ENCODE data around the gene RRBP1. TPM values are rescaled to one million over a fixed set of nuclear protein-coding genes. Genes with fewer than 3 reads are reported as not detected.
A peak's percentile ranks its signal among the peaks of the same experiment; 100 is the strongest.

RRBP1 gene
- total and polyA plus RNA-seq, 4 donors, result 106 to 208 (median 127) TPM

- peak; percentile 59 to 85 (median 77) for DNase-seq
- Histone ChIP-seq H3K27me3 (ENCODE audit: control insufficient read depth in 3 of 3, insufficient read depth in 3 of 3, low read length in 2 of 3) (no peaks in the 10 kb centered on the region), H3K36me3 (ENCODE audit: control insufficient read depth in 4 of 4, insufficient read depth in 4 of 4, low read length in 4 of 4) (peaks cover 0 to 14% (median 11%) of the 10 kb centered on the region in 4 donors), H3K9me3 (ENCODE audit: control insufficient read depth in 4 of 4, insufficient read depth in 3 of 4, low read length in 3 of 4) (no peaks in the 10 kb centered on the region), H3K4me1 (ENCODE audit: control insufficient read depth in 5 of 5, insufficient read depth in 5 of 5, low read length in 5 of 5) (peaks cover 4 to 50% (median 25%) of the 10 kb centered on the region in 5 donors), H3K27ac (ENCODE audit: low read depth in 1 of 2, low read length in 1 of 2) (no peak overlapping the region), H3K9ac (ENCODE audit: insufficient read depth in 1 of 2, low read length in 2 of 2) (no peak overlapping the region), H3K4me3 (no peak overlapping the region)
- ATAC-seq (ENCODE audit: insufficient read depth, low FRiP score), result no peak
- TF ChIP-seq CTCF (IDR thresholded peaks at IDR 0.05; ENCODE audit: control extremely low read depth, extremely low read depth), result no peak
- WGBS, 2 donors, result 67 to 76% methylated on average over 2 of the region's 2 CpGs
These were observed 30.2 kb downstream of the RRBP1 start for GRCh38 chr20:17651760-17652388.

DNA sequence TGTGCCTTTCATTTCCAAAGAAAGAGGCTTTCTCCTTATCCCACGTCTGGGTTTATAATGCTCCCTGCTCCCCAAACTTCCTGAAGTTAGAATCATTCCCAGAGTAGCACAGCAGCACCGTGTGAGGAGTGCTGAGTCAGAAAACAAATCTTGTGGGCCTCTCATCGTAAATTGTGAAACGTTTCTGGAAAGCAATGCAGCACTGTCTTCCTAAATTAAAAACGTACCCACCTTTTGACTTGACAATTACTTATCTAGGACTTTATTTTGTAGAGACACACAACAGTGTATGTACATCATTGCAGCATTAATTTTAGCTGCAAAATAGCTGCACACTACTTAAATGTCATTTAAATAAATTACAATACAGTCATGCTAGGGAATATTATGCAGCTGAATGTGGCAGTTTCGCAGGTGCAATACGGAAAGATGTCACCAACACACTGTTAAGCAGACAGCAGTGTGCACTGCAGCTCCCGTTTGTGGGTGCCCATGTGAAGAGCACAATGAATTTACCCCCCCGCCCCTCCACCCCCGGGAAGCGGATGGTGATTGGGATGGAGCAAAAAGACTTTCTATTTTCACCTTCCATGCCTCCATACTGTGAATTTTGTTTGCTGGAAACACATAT lies 30.8 kb downstream of the RRBP1 start:
- DNase-seq (no peak), ATAC-seq (ENCODE audit: insufficient read depth, low FRiP score) (no peak)
- Histone ChIP-seq H3K4me3 (no peak overlapping the region), H3K9me3 (ENCODE audit: control insufficient read depth in 4 of 4, insufficient read depth in 3 of 4, low read length in 3 of 4) (no peaks in the 10 kb centered on the region), H3K27me3 (ENCODE audit: control insufficient read depth in 3 of 3, insufficient read depth in 3 of 3, low read length in 2 of 3) (no peaks in the 10 kb centered on the region), H3K4me1 (ENCODE audit: control insufficient read depth in 5 of 5, insufficient read depth in 5 of 5, low read length in 5 of 5) (peaks cover 4 to 52% (median 25%) of the 10 kb centered on the region in 5 donors), H3K27ac (ENCODE audit: low read depth in 1 of 2, low read length in 1 of 2) (no peak overlapping the region), H3K36me3 (ENCODE audit: control insufficient read depth in 4 of 4, insufficient read depth in 4 of 4, low read length in 4 of 4) (peaks cover 0 to 14% (median 11%) of the 10 kb centered on the region in 4 donors), H3K9ac (ENCODE audit: insufficient read depth in 1 of 2, low read length in 2 of 2) (no peak overlapping the region)
- WGBS, 2 donors, result 45 to 46% methylated on average over 11 of the region's 11 CpGs
- TF ChIP-seq CTCF (IDR thresholded peaks at IDR 0.05; ENCODE audit: control extremely low read depth, extremely low read depth), result no peak

GRCh38 chr20:17650301-17651128 lies 31.5 kb downstream of the RRBP1 start:
- H3K9ac ChIP-seq (ENCODE audit: insufficient read depth in 1 of 2, low read length in 2 of 2), result no peak overlapping the region
- DNase-seq (no peak), ATAC-seq (ENCODE audit: insufficient read depth, low FRiP score) (no peak)
- peak overlapping the region in 1 of 2 donors; percentile 43 for H3K27ac ChIP-seq (ENCODE audit: low read depth in 1 of 2, low read length in 1 of 2)
- H3K27me3 ChIP-seq (ENCODE audit: control insufficient read depth in 3 of 3, insufficient read depth in 3 of 3, low read length in 2 of 3), result no peaks in the 10 kb centered on the region
- H3K9me3 ChIP-seq (ENCODE audit: control insufficient read depth in 4 of 4, insufficient read depth in 3 of 4, low read length in 3 of 4), result no peaks in the 10 kb centered on the region
- H3K4me1 ChIP-seq (ENCODE audit: control insufficient read depth in 5 of 5, insufficient read depth in 5 of 5, low read length in 5 of 5), result peaks cover 4 to 52% (median 25%) of the 10 kb centered on the region in 5 donors
- no peak overlapping the region for H3K4me3 ChIP-seq
- H3K36me3 ChIP-seq (ENCODE audit: control insufficient read depth in 4 of 4, insufficient read depth in 4 of 4, low read length in 4 of 4), result peaks cover 0 to 14% (median 9%) of the 10 kb centered on the region in 4 donors
- 38 to 39% methylated on average over 12 of the region's 12 CpGs for WGBS, 2 donors
- TF ChIP-seq CTCF (IDR thresholded peaks at IDR 0.05; ENCODE audit: control extremely low read depth, extremely low read depth), result no peak
